Measurements from ENCODE around the gene NFIA. TPM values are rescaled to one million over a fixed set of nuclear protein-coding genes. Genes with fewer than 3 reads are reported as not detected.

Gene NFIA
- total RNA-seq, 1 donor from 2014 or later: 49.4 TPM

GRCh38 chr1:61329556-61329955, 247.2 kb downstream of the NFIA start:
- TF ChIP-seq CTCF (conservative IDR thresholded peaks at IDR 0.05): no peak
- H3K27ac Mint-ChIP-seq: no peak overlapping the region

GRCh38 chr1:61330018-61330417, 247.7 kb downstream of the NFIA start:
- Mint-ChIP-seq H3K9me3 (no peaks in the 10 kb centered on the region), H3K27me3 (no peaks in the 10 kb centered on the region), H3K4me1 (ENCODE audit: unreplicated experiment) (peaks cover 16% of the 10 kb centered on the region), H3K36me3 (peaks cover 23% of the 10 kb centered on the region), H3K4me3 (no peak overlapping the region), H3K27ac (no peak overlapping the region)
- TF ChIP-seq CTCF (conservative IDR thresholded peaks at IDR 0.05): no peak
- DNase-seq (ENCODE audit: extremely low spot score, unreplicated experiment): no peak

More at GRCh38 chr1:61329556-61329955, 247.2 kb downstream of the NFIA start:
- H3K4me1 Mint-ChIP-seq (ENCODE audit: unreplicated experiment): peaks cover 12% of the 10 kb centered on the region
- H3K36me3 Mint-ChIP-seq: peaks cover 19% of the 10 kb centered on the region
- H3K9me3 Mint-ChIP-seq: no peaks in the 10 kb centered on the region
- H3K4me3 Mint-ChIP-seq: no peak overlapping the region
- no peaks in the 10 kb centered on the region for H3K27me3 Mint-ChIP-seq
- no peak for DNase-seq (ENCODE audit: extremely low spot score, unreplicated experiment)

GRCh38 chr1:61330571-61330970, 248.2 kb downstream of the NFIA start:
- Mint-ChIP-seq H3K27ac (no peak overlapping the region), H3K4me1 (ENCODE audit: unreplicated experiment) (peaks cover 12% of the 10 kb centered on the region), H3K36me3 (peaks cover 23% of the 10 kb centered on the region), H3K27me3 (no peaks in the 10 kb centered on the region), H3K9me3 (no peaks in the 10 kb centered on the region), H3K4me3 (no peak overlapping the region)
- TF ChIP-seq CTCF (conservative IDR thresholded peaks at IDR 0.05): no peak
- no peak for DNase-seq (ENCODE audit: extremely low spot score, unreplicated experiment)

GRCh38 chr1:61332196-61332753, 249.9 kb downstream of the NFIA start:
- Mint-ChIP-seq H3K27ac (no peak overlapping the region), H3K9me3 (no peaks in the 10 kb centered on the region), H3K4me3 (no peak overlapping the region), H3K27me3 (peaks cover 3% of the 10 kb centered on the region), H3K4me1 (ENCODE audit: unreplicated experiment) (peaks cover 22% of the 10 kb centered on the region), H3K36me3 (peaks cover 25% of the 10 kb centered on the region)
- DNase-seq (ENCODE audit: extremely low spot score, unreplicated experiment): no peak
- TF ChIP-seq CTCF (conservative IDR thresholded peaks at IDR 0.05): no peak

GRCh38 chr1:61332796-61333195, 250.4 kb downstream of the NFIA start:
- Mint-ChIP-seq H3K27me3 (peaks cover 3% of the 10 kb centered on the region), H3K36me3 (peaks cover 22% of the 10 kb centered on the region), H3K27ac (no peak overlapping the region), H3K4me3 (no peak overlapping the region), H3K4me1 (ENCODE audit: unreplicated experiment) (peaks cover 28% of the 10 kb centered on the region), H3K9me3 (no peaks in the 10 kb centered on the region)
- no peak for DNase-seq (ENCODE audit: extremely low spot score, unreplicated experiment)
- no peak for TF ChIP-seq CTCF (conservative IDR thresholded peaks at IDR 0.05)

Data from type B pancreatic cell (in vitro differentiated cells).